HEK293 (cell line): ENCODE measurements around the gene MYO7B.

Source experiments
- CTCF ChIA-PET: fragments of 350-600 bp; formaldehyde crosslinking; extraction: SDS; loops from one replicate; lab custom pipeline; 2021; ENCODE audit warnings: antibody characterized with exemption; lab: Yijun Ruan, JAX
- POLR2A ChIA-PET: fragments of 300-600 bp; formaldehyde crosslinking; extraction: SDS; loops from one replicate; lab custom pipeline; 2020; ENCODE audit warnings: antibody characterized with exemption, inconsistent platforms; lab: Yijun Ruan, JAX
- H3K27ac ChIP-seq: fragments of 200-500 bp; sonication (Bioruptor generic); 2 replicates; pipeline ENCODE4 v1.5.1; 2014; ENCODE audit warnings: low read depth, low read length, control low read depth, inconsistent platforms; ENCODE audit errors: extremely low read depth
- H3K36me3 ChIP-seq, 2 experiments: fragments of 200-500 bp in 1 of 2; sonication (Bioruptor generic) in 1 of 2; 1 replicate in 1 of 2; 2 replicates in 1 of 2; pipeline ENCODE4 v1.5.1; 2014 to 2017; ENCODE audit warnings: inconsistent platforms in 2 of 2, low read length in 2 of 2; ENCODE audit not compliant: control insufficient read depth in 2 of 2, insufficient read depth in 1 of 2
- H3K4me1 ChIP-seq: fragments of 200-500 bp; sonication (Bioruptor generic); 2 replicates; pipeline ENCODE4 v1.5.1; 2014; ENCODE audit warnings: mild to moderate bottlenecking, low read length, inconsistent platforms; ENCODE audit not compliant: control insufficient read depth, insufficient read depth
- H3K4me3 ChIP-seq: 2 replicates; pipeline ENCODE4 v1.5.1; 2011; ENCODE audit warnings: low read depth, mild to moderate bottlenecking, control low read depth, low read length, moderate library complexity
- H3K9me3 ChIP-seq: fragments of 200-500 bp; sonication (Bioruptor generic); 2 replicates; pipeline ENCODE4 v1.5.1; 2014; ENCODE audit warnings: low read depth, low read length, inconsistent platforms; ENCODE audit not compliant: control insufficient read depth, insufficient read depth
- GFI1B ChIP-seq: fragments of 450-650 bp; formaldehyde crosslinking; IDR thresholded peaks from 2 replicates; pipeline ENCODE4 v1.5.1; 2016; ENCODE audit warnings: missing biosample characterization, missing genetic modification characterization
- HIC1 ChIP-seq: fragments of 450-650 bp; formaldehyde crosslinking; IDR thresholded peaks from 2 replicates; pipeline ENCODE4 v1.5.1; 2016; ENCODE audit warnings: missing biosample characterization, missing genetic modification characterization
- KLF1 ChIP-seq: fragments of 450-650 bp; formaldehyde crosslinking; IDR thresholded peaks from 2 replicates; pipeline ENCODE4 v1.5.1; 2016; ENCODE audit warnings: missing biosample characterization, missing genetic modification characterization
- OVOL3 ChIP-seq: fragments of 450-650 bp; formaldehyde crosslinking; IDR thresholded peaks from 2 replicates; pipeline ENCODE4 v1.5.1; 2016; ENCODE audit warnings: missing biosample characterization, missing genetic modification characterization
- REST ChIP-seq: fragments of 450-650 bp; formaldehyde crosslinking; IDR thresholded peaks from 2 replicates; pipeline ENCODE4 v1.5.1; 2016; ENCODE audit warnings: missing biosample characterization, missing genetic modification characterization
- WT1 ChIP-seq: fragments of 450-650 bp; formaldehyde crosslinking; IDR thresholded peaks from 2 replicates; pipeline ENCODE4 v1.5.1; 2016; ENCODE audit warnings: missing biosample characterization, missing genetic modification characterization
- ZBTB44 ChIP-seq: fragments of 450-650 bp; IDR thresholded peaks from 2 replicates; pipeline ENCODE4 v1.5.1; 2018; ENCODE audit warnings: missing biosample characterization, mild to moderate bottlenecking, missing genetic modification characterization
- ZNF133 ChIP-seq: fragments of 450-650 bp; formaldehyde crosslinking; IDR thresholded peaks from 2 replicates; pipeline ENCODE4 v1.5.1; 2016; ENCODE audit warnings: missing biosample characterization, missing genetic modification characterization
- ZNF157 ChIP-seq: fragments of 450-650 bp; formaldehyde crosslinking; IDR thresholded peaks from 2 replicates; pipeline ENCODE4 v1.5.1; 2016; ENCODE audit warnings: missing biosample characterization, missing genetic modification characterization
- ZNF174 ChIP-seq: fragments of 450-650 bp; formaldehyde crosslinking; IDR thresholded peaks from 2 replicates; pipeline ENCODE4 v1.5.0; 2017; ENCODE audit warnings: missing biosample characterization, mild to moderate bottlenecking, missing genetic modification characterization
- ZNF2 ChIP-seq: fragments of 450-650 bp; formaldehyde crosslinking; IDR thresholded peaks from 2 replicates; pipeline ENCODE4 v1.5.1; 2016; ENCODE audit warnings: missing biosample characterization, missing genetic modification characterization
- ZNF211 ChIP-seq: fragments of 450-650 bp; formaldehyde crosslinking; IDR thresholded peaks from 2 replicates; pipeline ENCODE4 v1.5.1; 2016; ENCODE audit warnings: low read depth, missing biosample characterization, missing genetic modification characterization
- ZNF214 ChIP-seq: fragments of 450-650 bp; formaldehyde crosslinking; IDR thresholded peaks from 2 replicates; pipeline ENCODE4 v1.5.1; 2017; ENCODE audit warnings: missing biosample characterization, mild to moderate bottlenecking, missing genetic modification characterization, borderline replicate concordance
- ZNF248 ChIP-seq: fragments of 450-650 bp; formaldehyde crosslinking; IDR thresholded peaks from 2 replicates; pipeline ENCODE4 v1.5.1; 2017; ENCODE audit warnings: missing biosample characterization, missing genetic modification characterization
- ZNF335 ChIP-seq: fragments of 450-650 bp; formaldehyde crosslinking; conservative IDR thresholded peaks from 2 replicates; pipeline ENCODE4 v1.5.1; 2016; ENCODE audit warnings: missing biosample characterization, missing genetic modification characterization
- ZNF354C ChIP-seq: fragments of 450-650 bp; formaldehyde crosslinking; IDR thresholded peaks from 2 replicates; pipeline ENCODE4 v1.5.1; 2016; ENCODE audit warnings: missing biosample characterization, missing genetic modification characterization, low read depth, borderline replicate concordance
- ZNF37A ChIP-seq: fragments of 450-650 bp; IDR thresholded peaks from 2 replicates; pipeline ENCODE4 v1.5.1; 2018; ENCODE audit warnings: missing biosample characterization, missing genetic modification characterization
- ZNF449 ChIP-seq: fragments of 450-650 bp; formaldehyde crosslinking; IDR thresholded peaks from 2 replicates; pipeline ENCODE4 v1.5.1; 2017; ENCODE audit warnings: missing biosample characterization, mild to moderate bottlenecking, missing genetic modification characterization, moderate library complexity
- ZNF521 ChIP-seq: fragments of 450-650 bp; formaldehyde crosslinking; IDR thresholded peaks from 2 replicates; pipeline ENCODE4 v1.5.1; 2017; ENCODE audit warnings: missing biosample characterization, mild to moderate bottlenecking, missing genetic modification characterization
- ZNF626 ChIP-seq: fragments of 450-650 bp; sonication (Bioruptor Pico); formaldehyde crosslinking; IDR thresholded peaks from 2 replicates; pipeline ENCODE4 v1.5.1; 2018; ENCODE audit warnings: missing biosample characterization, missing genetic modification characterization, inconsistent platforms
- ZNF629 ChIP-seq: fragments of 450-650 bp; formaldehyde crosslinking; IDR thresholded peaks from 2 replicates; pipeline ENCODE4 v1.5.1; 2017; ENCODE audit warnings: missing biosample characterization, missing genetic modification characterization
- ZNF670 ChIP-seq: fragments of 450-650 bp; formaldehyde crosslinking; IDR thresholded peaks from 2 replicates; pipeline ENCODE4 v1.5.1; 2016; ENCODE audit warnings: missing biosample characterization, missing genetic modification characterization, low read depth
- ZNF777 ChIP-seq: fragments of 450-650 bp; formaldehyde crosslinking; IDR thresholded peaks from 2 replicates; pipeline ENCODE4 v1.5.1; 2017; ENCODE audit warnings: missing biosample characterization, missing genetic modification characterization, borderline replicate concordance
- ZSCAN16 ChIP-seq: fragments of 450-650 bp; formaldehyde crosslinking; IDR thresholded peaks from 2 replicates; pipeline ENCODE4 v1.5.1; 2016; ENCODE audit warnings: missing biosample characterization, missing genetic modification characterization

MYO7B gene

GRCh38 chr2:127531221-127531648 lies 4.2 kb upstream of the MYO7B start:
- Histone ChIP-seq H3K4me1 (peaks cover 4% of the 10 kb centered on the region; the same call in 1 of the 2 replicates), H3K4me3 (no peak overlapping the region), H3K9me3 (no peaks in the 10 kb centered on the region)
- ChIA-PET CTCF (interaction anchor here (1.7 kb wide), 1 partner anchor 8 kb away, joined by 4 read pairs; no protein-coding TSS in a partner anchor), POLR2A (no interaction called here)
- TF ChIP-seq ZBTB44 (tag by site-specific recombination) (no peak), ZNF777 (no peak), ZNF354C (tag by site-specific recombination) (no peak), ZNF670 (tag by site-specific recombination) (no peak), ZNF157 (no peak), OVOL3 (tag by site-specific recombination) (no peak)
- TF ChIP-seq, all 188 proteins: peak for 0
- Histone ChIP-seq H3K27ac (no peak overlapping the region), H3K36me3 (no peaks in the 10 kb centered on the region)

GRCh38 chr2:127532296-127532695 lies 3.2 kb upstream of the MYO7B start:
- Histone ChIP-seq H3K27ac (no peak overlapping the region), H3K9me3 (no peaks in the 10 kb centered on the region), H3K36me3 (no peaks in the 10 kb centered on the region), H3K4me1 (peaks cover 2% of the 10 kb centered on the region; the same call in 1 of the 2 replicates), H3K4me3 (no peak overlapping the region)
- no peak for TF ChIP-seq REST
- TF ChIP-seq ZNF629 (tag by site-specific recombination), result no peak
- ChIA-PET CTCF (no interaction called here), POLR2A (no interaction called here)

- TF ChIP-seq ZNF211 (tag by site-specific recombination) (no peak), ZNF248 (tag by site-specific recombination) (no peak), ZNF2 (tag by site-specific recombination) (no peak), ZNF157 (no peak), ZNF335 (no peak), GFI1B (no peak), ZNF133 (tag by site-specific recombination) (no peak), ZNF37A (no peak), ZNF626 (tag by site-specific recombination) (no peak), WT1 (tag by site-specific recombination) (no peak), ZNF174 (tag by site-specific recombination) (no peak), ZNF449 (no peak), KLF1 (tag by site-specific recombination) (no peak), ZNF521 (tag by site-specific recombination) (no peak), ZNF214 (tag by site-specific recombination) (no peak), ZSCAN16 (tag by site-specific recombination) (no peak), HIC1 (tag by site-specific recombination) (no peak)
- H3K4me1 ChIP-seq, result no peaks in the 10 kb centered on the region
- H3K27ac ChIP-seq, result no peak overlapping the region
- H3K36me3 ChIP-seq, result no peaks in the 10 kb centered on the region
- no peak overlapping the region for H3K4me3 ChIP-seq
- H3K9me3 ChIP-seq, result no peaks in the 10 kb centered on the region
- POLR2A ChIA-PET, result no interaction called here
- CTCF ChIA-PET, result no interaction called here
These were observed 435 bp downstream of the MYO7B start for GRCh38 chr2:127535918-127536317.
